Endothelial cell of umbilical vein (primary cell): Measurements from ENCODE around the gene FBXW7. TPM values are rescaled to one million over a fixed set of nuclear protein-coding genes. Genes with fewer than 3 reads are reported as not detected.

Experiments
- BruUV-seq: library from RNA; stranded (reverse); fragments of 400-500 nt; replicated peaks from 2 replicates; lab custom pipeline; 2021; lab: Mats Ljungman, UMichigan
- CTCF ChIA-PET: fragments of 300-600, 350-600 bp; sonication (Branson Sonifier 250); formaldehyde crosslinking; loops from one replicate; lab custom pipeline; 2021; ENCODE audit warnings: antibody characterized with exemption, inconsistent platforms; lab: Charles Lee
- POLR2A ChIA-PET: fragments of 300-600, 350-600 bp; sonication (Branson Sonifier 250); formaldehyde crosslinking; loops from one replicate; lab custom pipeline; 2021; ENCODE audit warnings: antibody characterized with exemption, inconsistent platforms; lab: Charles Lee
- DNase-seq: peaks from one replicate; pipeline ENCODE4 v3.0.0-alpha.2; 2011; ENCODE audit warnings: low read depth, low spot score
- FAIRE-seq: peaks from 2 replicates; lab custom pipeline; 2011; peaks lifted over from hg19 to GRCh38; lab: Jason Lieb, UNC
- H2AFZ ChIP-seq: 2 replicates; pipeline ENCODE4 v1.6.0; 2012; ENCODE audit warnings: low read depth, low read length, control low read depth, inconsistent platforms
- H3K27ac ChIP-seq: 2 replicates; pipeline ENCODE4 v1.5.1; 2011; ENCODE audit warnings: low read depth, mild to moderate bottlenecking, control low read depth, low read length, moderate library complexity; ENCODE audit not compliant: insufficient read depth
- H3K27me3 ChIP-seq, 2 experiments: 2 replicates each; pipeline versions ENCODE4 v1.6.0 to v1.6.1; 2011; ENCODE audit warnings: low read length in 2 of 2, mixed read lengths in 1 of 2; ENCODE audit not compliant: control insufficient read depth in 2 of 2, insufficient read depth in 2 of 2
- H3K36me3 ChIP-seq, 2 experiments: 2 replicates in 1 of 2; 3 replicates in 1 of 2; pipeline ENCODE4 v1.5.1; 2011; ENCODE audit warnings: low read length in 2 of 2, mild to moderate bottlenecking in 1 of 2, moderate library complexity in 1 of 2; ENCODE audit not compliant: control insufficient read depth in 2 of 2, insufficient read depth in 2 of 2; ENCODE audit errors: extremely low read depth in 1 of 2
- H3K4me1 ChIP-seq: 3 replicates; pipeline ENCODE4 v1.5.1; 2011; ENCODE audit warnings: mild to moderate bottlenecking, low read length; ENCODE audit not compliant: control insufficient read depth, insufficient read depth; ENCODE audit errors: extremely low read depth
- H3K4me2 ChIP-seq: 2 replicates; pipeline ENCODE4 v1.6.1; 2011; ENCODE audit warnings: low read length, control low read depth, mixed read lengths; ENCODE audit not compliant: insufficient read depth
- H3K4me3 ChIP-seq, 3 experiments: fragments of 200-600 bp in 1 of 3; sonication (generic), shearing (Covaris generic) in 1 of 3; replicated peaks in 1 of 3; 2 replicates each; pipeline ENCODE4 v1.5.1; 2011 to 2016; ENCODE audit warnings: control low read depth in 3 of 3, low read length in 3 of 3, mild to moderate bottlenecking in 2 of 3, inconsistent platforms in 1 of 3, low read depth in 1 of 3, moderate library complexity in 1 of 3; ENCODE audit not compliant: insufficient read depth in 1 of 3
- H3K79me2 ChIP-seq: 2 replicates; pipeline ENCODE4 v1.6.0; 2012; ENCODE audit warnings: low read length, inconsistent platforms; ENCODE audit not compliant: control insufficient read depth, insufficient read depth
- H3K9ac ChIP-seq: replicated peaks from 2 replicates; pipeline ENCODE3; 2011; ENCODE audit warnings: low read length, control low read depth; ENCODE audit not compliant: insufficient read depth; ENCODE audit errors: extremely low read depth
- H3K9me1 ChIP-seq: replicated peaks from 3 replicates; pipeline ENCODE4 v1.6.0; 2011; ENCODE audit warnings: mild to moderate bottlenecking, low read length; ENCODE audit not compliant: control insufficient read depth, insufficient read depth; ENCODE audit errors: extremely low read depth
- H3K9me3 ChIP-seq: replicated peaks from 2 replicates; pipeline ENCODE4 v1.5.1; 2012; ENCODE audit warnings: low read length, inconsistent platforms; ENCODE audit not compliant: control insufficient read depth, insufficient read depth
- H4K20me1 ChIP-seq: replicated peaks from 2 replicates; pipeline ENCODE3; 2011; ENCODE audit warnings: mild to moderate bottlenecking, low read length; ENCODE audit not compliant: control insufficient read depth, insufficient read depth; ENCODE audit errors: extremely low read depth
- CTCF ChIP-seq, 2 donors: IDR thresholded peaks; 1 replicate in 1 of 2; 2 replicates in 1 of 2; pipeline ENCODE4 v1.5.1; 2011; ENCODE audit warnings: low read length in 2 of 2, mild to moderate bottlenecking in 2 of 2, moderate library complexity in 2 of 2, control low read depth in 1 of 2, inconsistent platforms in 1 of 2, low read depth in 1 of 2; ENCODE audit not compliant: insufficient read depth in 1 of 2; ENCODE audit errors: extremely low read depth in 1 of 2
- EZH2 ChIP-seq: IDR thresholded peaks from 2 replicates; pipeline ENCODE4 v1.6.1; 2012; ENCODE audit warnings: borderline replicate concordance, low read depth, mild to moderate bottlenecking, moderate library complexity, low read length, inconsistent platforms; ENCODE audit not compliant: severe bottlenecking
- FOS ChIP-seq: IDR thresholded peaks from 2 replicates; pipeline ENCODE4 v1.6.1; 2011; ENCODE audit warnings: mild to moderate bottlenecking, low read length, moderate library complexity, borderline replicate concordance; ENCODE audit not compliant: insufficient read depth
- GATA2 ChIP-seq: IDR thresholded peaks from 2 replicates; pipeline ENCODE4 v1.7.0; 2011; ENCODE audit warnings: low read depth, mild to moderate bottlenecking, moderate library complexity, mixed read lengths, low read length; ENCODE audit not compliant: insufficient read length, insufficient read depth
- JUN ChIP-seq: IDR thresholded peaks from 2 replicates; pipeline ENCODE4 v1.6.1; 2011; ENCODE audit warnings: borderline replicate concordance, low read depth; ENCODE audit not compliant: insufficient read length, insufficient read depth
- MYC ChIP-seq: IDR thresholded peaks from one replicate; pipeline ENCODE4 v1.6.1; 2011; ENCODE audit warnings: mild to moderate bottlenecking, low read depth, low read length
- POLR2A ChIP-seq: IDR thresholded peaks from 2 replicates; pipeline ENCODE4 v1.6.1; 2012; ENCODE audit warnings: low read depth, mild to moderate bottlenecking, control low read depth, low read length
- POLR2AphosphoS5 ChIP-seq: IDR thresholded peaks from 2 replicates; pipeline ENCODE4 v1.6.1; 2012; ENCODE audit warnings: low read depth, mild to moderate bottlenecking, control low read depth, low read length, moderate library complexity; ENCODE audit not compliant: insufficient read depth
- dilution Hi-C: fragments of 300-500 bp; cut with MboI; formaldehyde crosslinking; loops from one replicate; pipeline ENCODE4 v1.15.0; 2019; ENCODE audit warnings: low sequenced_read_pairs; ENCODE audit not compliant: extremely low pct_ligation_motif_present
- intact Hi-C: fragments of 100-400 bp; cut with micrococcal nuclease; formaldehyde crosslinking; loops from one replicate; pipeline ENCODE4 v1.10.0; 2022
- polyA plus RNA-seq, 4 experiments: library from polyadenylated mRNA; depleted of rRNA in 3 of 4; stranded (reverse) in 3 of 4; unstranded in 1 of 4; fragments of >200 nt; gene quantifications; 2 replicates each; pipeline versions ENCODE4 v1.2.1 to v1.2.3, GENCODE V29; 2011 to 2012; ENCODE audit warnings: missing spikeins in 1 of 4
- total RNA-seq: library from RNA; stranded (reverse); gene quantifications from 2 replicates; pipeline ENCODE4 v1.2.3, GENCODE V29; 2021
- TF ChIP-seq, protein P1 (sequence below): IDR thresholded peaks from 2 replicates; pipeline ENCODE4 v1.6.1; 2011; ENCODE audit not compliant: insufficient read depth, insufficient read length

Gene FBXW7
- total and polyA plus RNA-seq, 2 donors (not counting 3 experiments of a cell fraction or from before 2014, with no cell fraction given) = 7.0 to 28.1 TPM

DNA sequence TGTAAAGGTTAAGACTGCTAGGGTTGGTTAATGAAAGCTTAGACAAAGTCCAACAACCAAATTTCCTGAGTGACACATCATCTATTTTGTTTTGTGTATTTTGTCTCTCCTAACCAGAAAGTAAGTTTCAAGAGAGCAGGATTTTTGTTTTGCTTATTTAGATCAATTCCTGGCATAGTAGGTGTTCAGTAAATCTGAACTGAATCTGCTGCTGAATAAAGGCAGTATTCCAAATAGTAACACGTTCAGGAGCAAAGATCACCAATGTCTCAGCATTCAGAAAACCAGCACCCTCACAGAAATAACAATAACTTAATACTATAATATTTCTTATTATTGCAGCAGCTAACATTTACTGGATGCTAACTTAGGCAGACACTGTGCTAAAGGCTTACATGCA is 12.2 kb downstream of the FBXW7 start:
- H3K27ac ChIP-seq = no peak overlapping the region
- BruUV-seq = no TSS peak
- FAIRE-seq (no peak), DNase-seq (no peak)
- ChIA-PET POLR2A (no interaction called here), CTCF (interaction anchor here (1.2 to 4.2 kb wide), 2 partner anchors 21 to 115 kb away, joined by 4 to 32 read pairs; no protein-coding TSS in a partner anchor)
- H3K9me3 ChIP-seq = no peaks in the 10 kb centered on the region
- no peak overlapping the region for H2AFZ ChIP-seq
- peaks cover 10% of the 10 kb centered on the region for H4K20me1 ChIP-seq
- H3K4me3 ChIP-seq = no peak overlapping the region
- peaks cover 18% of the 10 kb centered on the region for H3K4me1 ChIP-seq
- no peak for TF ChIP-seq CTCF (IDR thresholded peaks at IDR 0.05; ENCODE audit: extremely low read depth in 1 of 2, insufficient read depth in 1 of 2, low read depth in 1 of 2, low read length in 2 of 2)
- no peak for TF ChIP-seq GATA2
- TF ChIP-seq EZH2 = no peak
- no peak for TF ChIP-seq JUN
- TF ChIP-seq, protein P1, sequence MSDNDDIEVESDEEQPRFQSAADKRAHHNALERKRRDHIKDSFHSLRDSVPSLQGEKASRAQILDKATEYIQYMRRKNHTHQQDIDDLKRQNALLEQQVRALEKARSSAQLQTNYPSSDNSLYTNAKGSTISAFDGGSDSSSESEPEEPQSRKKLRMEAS = no peak
- TF ChIP-seq POLR2AphosphoS5 = no peak
- TF ChIP-seq FOS = no peak
- TF ChIP-seq POLR2A = no peak
- TF ChIP-seq MYC = no peak
- intact Hi-C loops = no loop called here
- no peaks in the 10 kb centered on the region for H3K9me1 ChIP-seq
- H3K36me3 ChIP-seq = no peaks in the 10 kb centered on the region
- peak overlapping the region; percentile 1 for H3K4me2 ChIP-seq
- H3K9ac ChIP-seq = no peak overlapping the region
- dilution Hi-C loops = no loop called here
- H3K27me3 ChIP-seq = no peaks in the 10 kb centered on the region
- H3K79me2 ChIP-seq = peaks cover 75% of the 10 kb centered on the region
